ENCODE measurements around the gene IFI44L. TPM values are rescaled to one million over a fixed set of nuclear protein-coding genes. Genes with fewer than 3 reads are reported as not detected.

IFI44L gene
- total RNA-seq, 2 experiments from 2014 or later, result 358 to 374 TPM

- H3K27me3 Mint-ChIP-seq, result no peaks in the 10 kb centered on the region
Observed at GRCh38 chr1:78649628-78650027, 29.4 kb downstream of the IFI44L start, which contains the start of gene IFI44. Gene IFI44 (plus strand): TSS chr1:78649831. CDS start chr1:78650196, 365 bp downstream.

GRCh38 chr1:78650114-78650660 lies 29.9 kb downstream of the IFI44L start:
- no peak for DNase-seq
- Mint-ChIP-seq H3K27ac (peak overlapping the region; percentile 89), H3K36me3 (ENCODE audit: low read depth) (peaks cover 77% of the 10 kb centered on the region), H3K4me3 (peak overlapping the region; percentile 96), H3K9me3 (peaks cover 30% of the 10 kb centered on the region), H3K27me3 (no peaks in the 10 kb centered on the region), H3K4me1 (peaks cover 62% of the 10 kb centered on the region)
- ChIA-PET POLR2A (interaction anchor here (0.6 to 1.3 kb wide), 6 partner anchors 22 to 646 kb away, joined by 3 to 21 read pairs (median 4); partner anchors contain the start of genes DNAJB4 and IFI44L), CTCF (interaction anchor here (0.8 to 1.8 kb wide), 4 partner anchors 12 to 33 kb away, joined by 3 to 6 read pairs (median 6); partner anchors contain the start of gene IFI44L)

More at GRCh38 chr1:78649628-78650027, 29.4 kb downstream of the IFI44L start, which contains the start of gene IFI44:
- peaks cover 35% of the 10 kb centered on the region for H3K9me3 Mint-ChIP-seq
- peak; percentile 83 for DNase-seq
- ChIA-PET CTCF (interaction anchor here (0.8 to 1.8 kb wide), 5 partner anchors 11 to 32 kb away, joined by 3 to 6 read pairs (median 5); partner anchors contain the start of gene IFI44L), POLR2A (interaction anchor here (0.6 to 1.3 kb wide), 7 partner anchors 22 to 645 kb away, joined by 3 to 21 read pairs (median 3); partner anchors contain the start of genes DNAJB4 and IFI44L)
- H3K27ac Mint-ChIP-seq, result peak within 1 kb of the TSS; percentile 89
- peaks cover 63% of the 10 kb centered on the region for H3K4me1 Mint-ChIP-seq
- peaks cover 78% of the 10 kb centered on the region for H3K36me3 Mint-ChIP-seq (ENCODE audit: low read depth)
- H3K4me3 Mint-ChIP-seq, result peak within 1 kb of the TSS; percentile 96

- H3K27ac Mint-ChIP-seq, result peak overlapping the region; percentile 89
- H3K9me3 Mint-ChIP-seq, result peaks cover 22% of the 10 kb centered on the region
- CTCF ChIA-PET, result interaction anchor here (1.5 to 1.6 kb wide), 2 partner anchors 11 to 34 kb away, joined by 3 read pairs; no protein-coding TSS in a partner anchor
- no peaks in the 10 kb centered on the region for H3K27me3 Mint-ChIP-seq
- H3K4me1 Mint-ChIP-seq, result peaks cover 61% of the 10 kb centered on the region
- peak overlapping the region; percentile 96 for H3K4me3 Mint-ChIP-seq
- H3K36me3 Mint-ChIP-seq (ENCODE audit: low read depth), result peaks cover 77% of the 10 kb centered on the region
- peak; percentile 38 for DNase-seq
- POLR2A ChIA-PET, result interaction anchor here (1.5 kb wide), 1 partner anchor 31 kb away, joined by 11 read pairs; the partner anchor contains the start of gene IFI44L
Observed at GRCh38 chr1:78651241-78651640, 31.0 kb downstream of the IFI44L start.

GRCh38 chr1:78652019-78652560 lies 31.8 kb downstream of the IFI44L start:
- peaks cover 72% of the 10 kb centered on the region for H3K36me3 Mint-ChIP-seq (ENCODE audit: low read depth)
- ChIA-PET POLR2A (interaction anchor here (1.5 kb wide), 1 partner anchor 32 kb away, joined by 11 read pairs; the partner anchor contains the start of gene IFI44L), CTCF (interaction anchor here (1.5 to 1.6 kb wide), 2 partner anchors 12 to 34 kb away, joined by 3 read pairs; no protein-coding TSS in a partner anchor)
- H3K4me3 Mint-ChIP-seq, result peak overlapping the region; percentile 96
- DNase-seq, result no peak
- no peaks in the 10 kb centered on the region for H3K27me3 Mint-ChIP-seq
- peaks cover 15% of the 10 kb centered on the region for H3K9me3 Mint-ChIP-seq
- H3K27ac Mint-ChIP-seq, result peak overlapping the region; percentile 89
- peaks cover 54% of the 10 kb centered on the region for H3K4me1 Mint-ChIP-seq

GRCh38 chr1:78658901-78659300 lies 38.7 kb downstream of the IFI44L start:
- POLR2A ChIA-PET, result interaction anchor here (0.6 kb wide), 1 partner anchor 31 kb away, joined by 3 read pairs; no protein-coding TSS in a partner anchor
- CTCF ChIA-PET, result interaction anchor here (0.9 to 1.4 kb wide), 2 partner anchors 15 to 17 kb away, joined by 3 read pairs; no protein-coding TSS in a partner anchor
- Mint-ChIP-seq H3K4me3 (no peak overlapping the region), H3K9me3 (no peaks in the 10 kb centered on the region), H3K36me3 (ENCODE audit: low read depth) (peaks cover 78% of the 10 kb centered on the region), H3K27me3 (no peaks in the 10 kb centered on the region), H3K27ac (no peak overlapping the region), H3K4me1 (peaks cover 57% of the 10 kb centered on the region)
- DNase-seq, result no peak

- no peak for DNase-seq
- no peak overlapping the region for H3K4me3 Mint-ChIP-seq
- no peaks in the 10 kb centered on the region for H3K9me3 Mint-ChIP-seq
- H3K4me1 Mint-ChIP-seq, result peaks cover 29% of the 10 kb centered on the region
- POLR2A ChIA-PET, result no interaction called here
- peaks cover 62% of the 10 kb centered on the region for H3K36me3 Mint-ChIP-seq (ENCODE audit: low read depth)
- no peak overlapping the region for H3K27ac Mint-ChIP-seq
- CTCF ChIA-PET, result interaction anchor here (0.9 to 1.0 kb wide), 2 partner anchors 10 to 44 kb away, joined by 3 read pairs; partner anchors contain the start of gene IFI44L
- H3K27me3 Mint-ChIP-seq, result no peaks in the 10 kb centered on the region
Observed at GRCh38 chr1:78663923-78664322, 43.7 kb downstream of the IFI44L start.

GRCh38 chr1:78664763-78665162 lies 44.5 kb downstream of the IFI44L start:
- DNase-seq, result no peak
- no peaks in the 10 kb centered on the region for H3K27me3 Mint-ChIP-seq
- H3K4me3 Mint-ChIP-seq, result no peak overlapping the region
- peaks cover 22% of the 10 kb centered on the region for H3K4me1 Mint-ChIP-seq
- ChIA-PET CTCF (interaction anchor here (0.9 to 1.0 kb wide), 2 partner anchors 9 to 45 kb away, joined by 3 read pairs; partner anchors contain the start of gene IFI44L), POLR2A (no interaction called here)
- peaks cover 55% of the 10 kb centered on the region for H3K36me3 Mint-ChIP-seq (ENCODE audit: low read depth)
- H3K27ac Mint-ChIP-seq, result no peak overlapping the region
- no peaks in the 10 kb centered on the region for H3K9me3 Mint-ChIP-seq

- H3K9me3 Mint-ChIP-seq, result no peaks in the 10 kb centered on the region
- POLR2A ChIA-PET, result interaction anchor here (0.5 kb wide), 1 partner anchor 29 kb away, joined by 3 read pairs; no protein-coding TSS in a partner anchor
- no peak overlapping the region for H3K27ac Mint-ChIP-seq
- H3K27me3 Mint-ChIP-seq, result no peaks in the 10 kb centered on the region
- H3K4me1 Mint-ChIP-seq, result peaks cover 23% of the 10 kb centered on the region
- no peak overlapping the region for H3K4me3 Mint-ChIP-seq
- peaks cover 51% of the 10 kb centered on the region for H3K36me3 Mint-ChIP-seq (ENCODE audit: low read depth)
- DNase-seq, result no peak
- CTCF ChIA-PET, result interaction anchor here (1.7 kb wide), 1 partner anchor 39 kb away, joined by 4 read pairs; no protein-coding TSS in a partner anchor
Observed at GRCh38 chr1:78665809-78666208, 45.6 kb downstream of the IFI44L start.

GRCh38 chr1:78667939-78668338 lies 47.7 kb downstream of the IFI44L start:
- peaks cover 44% of the 10 kb centered on the region for H3K36me3 Mint-ChIP-seq (ENCODE audit: low read depth)
- no peak overlapping the region for H3K27ac Mint-ChIP-seq
- no peaks in the 10 kb centered on the region for H3K9me3 Mint-ChIP-seq
- no peaks in the 10 kb centered on the region for H3K27me3 Mint-ChIP-seq
- H3K4me3 Mint-ChIP-seq, result no peak overlapping the region
- ChIA-PET POLR2A (no interaction called here), CTCF (interaction anchor here (0.7 to 1.3 kb wide), 2 partner anchors 8 to 11 kb away, joined by 3 to 6 read pairs; no protein-coding TSS in a partner anchor)
- H3K4me1 Mint-ChIP-seq, result peaks cover 24% of the 10 kb centered on the region
- DNase-seq, result no peak

GRCh38 chr1:78668427-78668826 lies 48.2 kb downstream of the IFI44L start:
- POLR2A ChIA-PET, result no interaction called here
- no peak overlapping the region for H3K27ac Mint-ChIP-seq
- CTCF ChIA-PET, result interaction anchor here (0.7 kb wide), 1 partner anchor 7 kb away, joined by 3 read pairs; no protein-coding TSS in a partner anchor
- H3K9me3 Mint-ChIP-seq, result no peaks in the 10 kb centered on the region
- no peaks in the 10 kb centered on the region for H3K27me3 Mint-ChIP-seq
- peaks cover 42% of the 10 kb centered on the region for H3K36me3 Mint-ChIP-seq (ENCODE audit: low read depth)
- peaks cover 19% of the 10 kb centered on the region for H3K4me1 Mint-ChIP-seq
- no peak for DNase-seq
- H3K4me3 Mint-ChIP-seq, result no peak overlapping the region

- no peaks in the 10 kb centered on the region for H3K27me3 Mint-ChIP-seq
- POLR2A ChIA-PET, result no interaction called here
- CTCF ChIA-PET, result interaction anchor here (0.9 to 2.3 kb wide), 4 partner anchors 34 to 702 kb away, joined by 3 to 6 read pairs (median 4); partner anchors contain the start of gene IFI44L
- H3K4me1 Mint-ChIP-seq, result peaks cover 37% of the 10 kb centered on the region
- H3K9me3 Mint-ChIP-seq, result no peaks in the 10 kb centered on the region
- no peak overlapping the region for H3K27ac Mint-ChIP-seq
- peaks cover 20% of the 10 kb centered on the region for H3K36me3 Mint-ChIP-seq (ENCODE audit: low read depth)
- no peak overlapping the region for H3K4me3 Mint-ChIP-seq
- no peak for DNase-seq
Observed at GRCh38 chr1:78672428-78672827, 52.2 kb downstream of the IFI44L start.

- no peaks in the 10 kb centered on the region for H3K27me3 Mint-ChIP-seq
- peak; percentile 50 for DNase-seq
- no peaks in the 10 kb centered on the region for H3K9me3 Mint-ChIP-seq
- H3K4me3 Mint-ChIP-seq, result no peak overlapping the region
- POLR2A ChIA-PET, result interaction anchor here (1.0 kb wide), 1 partner anchor 51 kb away, joined by 7 read pairs; no protein-coding TSS in a partner anchor
- H3K4me1 Mint-ChIP-seq, result peaks cover 44% of the 10 kb centered on the region
- H3K27ac Mint-ChIP-seq, result no peak overlapping the region
- H3K36me3 Mint-ChIP-seq (ENCODE audit: low read depth), result peaks cover 27% of the 10 kb centered on the region
- CTCF ChIA-PET, result interaction anchor here (0.9 to 2.3 kb wide), 4 partner anchors 33 to 702 kb away, joined by 3 to 6 read pairs (median 4); partner anchors contain the start of gene IFI44L
Observed at GRCh38 chr1:78673120-78673519, 52.9 kb downstream of the IFI44L start.
